Cardiac fibroblast (primary cell): ENCODE data around the gene ZNF593OS.

Experiments
- DNase-seq, 2 donors: peaks; one replicate each; pipeline versions ENCODE4 v3.0.0 to v3.0.0-alpha.2; 2010; ENCODE audit warnings: low read depth in 2 of 2
- H3K4me3 ChIP-seq, 2 donors: replicated peaks in 1 of 2; 1 replicate in 1 of 2; 2 replicates in 1 of 2; pipeline ENCODE4 v1.5.1; 2011; ENCODE audit warnings: low read depth in 2 of 2, low read length in 2 of 2, mild to moderate bottlenecking in 2 of 2, moderate library complexity in 1 of 2
- CTCF ChIP-seq: IDR thresholded peaks from one replicate; pipeline ENCODE4 v1.5.1; 2011; ENCODE audit warnings: low read depth, mild to moderate bottlenecking, low read length, inconsistent platforms

The ZNF593OS gene

DNA sequence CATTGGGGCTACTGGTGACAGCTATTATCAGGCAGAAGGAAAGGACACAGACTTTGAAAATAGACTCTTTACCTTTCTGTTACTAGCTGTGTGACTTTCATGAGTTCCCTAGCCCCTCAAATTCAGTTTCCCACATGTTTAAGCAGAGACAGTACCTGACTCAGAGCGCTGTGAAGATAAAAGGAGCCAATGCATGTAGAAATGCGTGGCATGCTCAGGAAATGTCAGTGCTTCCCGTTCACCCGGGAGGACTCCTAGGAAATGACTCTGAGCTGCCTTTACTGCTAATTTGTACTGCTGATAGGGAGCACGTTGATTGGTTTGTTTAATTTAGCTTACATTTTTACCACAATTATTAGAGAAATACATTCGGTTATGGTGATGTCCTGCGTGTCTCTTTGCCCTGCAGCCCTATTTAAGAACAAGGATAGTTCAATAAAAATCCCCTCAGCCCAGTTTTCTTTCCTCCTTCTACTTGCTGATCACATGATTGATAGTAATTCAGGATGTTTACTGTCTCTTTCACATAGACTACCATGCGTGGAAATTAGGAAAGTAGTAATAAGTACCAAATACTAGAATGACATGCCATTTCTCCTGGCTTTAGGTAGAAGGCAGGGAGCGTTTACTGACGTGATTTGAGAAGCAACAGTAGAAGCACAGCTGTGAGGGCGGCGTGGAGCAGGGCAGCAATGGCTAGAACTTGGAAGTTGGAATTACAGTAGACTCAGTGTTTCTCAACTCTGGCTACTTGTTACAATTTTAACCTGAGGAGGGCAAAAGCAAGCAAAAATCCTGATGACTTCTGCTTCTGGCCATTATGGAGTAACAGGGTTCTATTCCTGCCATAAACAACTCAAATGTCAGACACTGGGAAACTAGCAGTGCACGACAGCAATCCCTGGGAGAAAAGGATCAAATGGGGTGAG is 44.1 kb downstream of the ZNF593OS start:
- no peak overlapping the region for H3K4me3 ChIP-seq
- TF ChIP-seq CTCF: no peak
- peak; percentile 20 to 29 for DNase-seq

- no peak overlapping the region for H3K4me3 ChIP-seq
- DNase-seq: peak; percentile 34 to 60
- no peak for TF ChIP-seq CTCF
Observed at GRCh38 chr1:26126321-26127084, 45.1 kb downstream of the ZNF593OS start.

DNA sequence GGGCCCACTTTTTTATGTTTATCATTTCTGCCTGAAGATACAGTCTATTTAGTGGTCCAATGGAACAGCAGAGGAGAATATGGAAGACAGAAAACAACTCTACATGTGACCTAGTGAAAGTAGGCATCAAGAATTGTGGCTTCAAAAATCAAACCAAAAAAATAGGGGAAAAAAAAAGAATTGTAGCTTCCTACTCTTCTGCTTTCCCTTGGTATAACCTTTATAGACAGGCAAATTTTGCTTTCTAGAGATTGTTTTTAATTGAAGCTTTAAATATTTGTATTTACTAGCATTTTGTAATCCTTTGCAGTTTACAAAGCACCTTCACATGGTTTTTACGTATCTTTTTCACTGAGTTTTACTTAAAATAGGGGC is 45.7 kb downstream of the ZNF593OS start:
- no peak for DNase-seq
- no peak for TF ChIP-seq CTCF
- no peak overlapping the region for H3K4me3 ChIP-seq

- no peak for DNase-seq
- no peak for TF ChIP-seq CTCF
- H3K4me3 ChIP-seq: no peak overlapping the region
Observed at GRCh38 chr1:26125382-26125781, 46.2 kb downstream of the ZNF593OS start.

DNA sequence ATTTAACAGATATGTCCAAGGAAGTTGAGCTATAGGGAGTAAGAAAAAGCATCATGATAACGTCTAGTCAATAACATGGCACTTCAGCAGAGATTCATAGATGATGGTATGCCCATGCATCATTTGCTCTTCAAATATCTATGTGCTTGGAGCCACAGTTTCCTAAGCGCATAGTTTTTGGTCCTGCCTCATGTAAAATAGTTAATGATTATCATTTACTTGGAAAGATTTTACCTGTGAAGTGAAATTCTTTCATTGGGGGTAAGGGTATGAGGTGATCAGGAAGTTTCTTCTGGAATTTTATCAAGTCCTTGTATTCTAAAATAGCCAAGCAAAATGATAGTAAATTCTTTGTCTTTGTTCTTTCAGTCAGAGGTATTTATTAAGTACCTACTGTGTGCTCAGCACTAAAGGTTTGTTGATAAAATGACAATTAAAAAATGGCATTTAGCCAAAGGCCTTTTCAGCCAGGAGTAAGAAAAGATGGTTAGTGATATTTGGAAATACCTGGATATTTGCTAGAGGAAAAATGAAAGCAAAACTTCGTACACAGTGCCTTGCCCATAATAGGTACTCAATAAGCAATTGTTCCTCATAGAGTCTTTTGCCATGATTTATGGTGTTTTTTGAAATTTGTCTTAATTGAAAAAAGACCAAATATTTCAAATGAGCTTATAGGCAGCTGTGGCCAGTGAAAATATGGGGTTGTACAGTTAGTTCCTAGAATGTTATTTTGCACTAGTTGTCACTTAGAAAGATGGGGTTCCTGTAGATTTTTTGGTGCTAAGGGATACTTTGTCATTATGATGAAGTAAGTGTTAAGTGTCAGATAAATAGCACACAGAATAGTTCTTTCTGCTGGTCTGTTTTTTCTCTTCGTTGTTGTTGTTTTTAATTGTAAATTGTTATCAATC is 47.0 kb downstream of the ZNF593OS start:
- DNase-seq: no peak
- no peak for TF ChIP-seq CTCF
- no peak overlapping the region for H3K4me3 ChIP-seq
